Activated naive CD8-positive, alpha-beta T cell treated with anti-CD3 and anti-CD28 coated beads, Interleukin-2, amount 10 ng/mL, durations not matched to agents 7 days and 5 days (primary cell): Measurements from ENCODE around the gene ADRA1B. TPM values are rescaled to one million over a fixed set of nuclear protein-coding genes. Genes with fewer than 3 reads are reported as not detected.

Experiments
- ATAC-seq: fragments of 150-1000 bp; cut with Tn5 transposase; one replicate; pipeline ENCODE4 v1.10.0; 2021; ENCODE audit warnings: low read depth, moderate library complexity
- POLR2A ChIA-PET: fragments of 350-600 bp; sonication (Branson Sonifier 250); formaldehyde crosslinking; loops from one replicate; lab custom pipeline; 2021; ENCODE audit warnings: antibody characterized with exemption; lab: Charles Lee
- DNase-seq: peaks from one replicate; pipeline ENCODE4 v3.0.0; 2021
- H3K27ac Mint-ChIP-seq: one replicate; pipeline ENCODE4 v1.8.0; 2022; ENCODE audit warnings: mild to moderate bottlenecking, mixed read lengths
- H3K27me3 Mint-ChIP-seq: one replicate; pipeline ENCODE4 v1.8.0; 2022; ENCODE audit warnings: mild to moderate bottlenecking, moderate library complexity, mixed read lengths
- H3K36me3 Mint-ChIP-seq: one replicate; pipeline ENCODE4 v1.8.0; 2021; ENCODE audit warnings: mild to moderate bottlenecking, mixed read lengths
- H3K4me1 Mint-ChIP-seq: one replicate; pipeline ENCODE4 v1.8.0; 2021; ENCODE audit warnings: mixed read lengths
- H3K4me3 Mint-ChIP-seq: one replicate; pipeline ENCODE4 v1.8.0; 2022; ENCODE audit warnings: mild to moderate bottlenecking, moderate library complexity, mixed read lengths
- H3K9me3 Mint-ChIP-seq: one replicate; pipeline ENCODE4 v1.8.0; 2021; ENCODE audit warnings: mixed read lengths
- total RNA-seq, 2 experiments: library from RNA; stranded (reverse); gene quantifications; one replicate each; pipeline ENCODE4 v1.2.3, GENCODE V29; 2021

ADRA1B gene
- not detected for total RNA-seq

DNA sequence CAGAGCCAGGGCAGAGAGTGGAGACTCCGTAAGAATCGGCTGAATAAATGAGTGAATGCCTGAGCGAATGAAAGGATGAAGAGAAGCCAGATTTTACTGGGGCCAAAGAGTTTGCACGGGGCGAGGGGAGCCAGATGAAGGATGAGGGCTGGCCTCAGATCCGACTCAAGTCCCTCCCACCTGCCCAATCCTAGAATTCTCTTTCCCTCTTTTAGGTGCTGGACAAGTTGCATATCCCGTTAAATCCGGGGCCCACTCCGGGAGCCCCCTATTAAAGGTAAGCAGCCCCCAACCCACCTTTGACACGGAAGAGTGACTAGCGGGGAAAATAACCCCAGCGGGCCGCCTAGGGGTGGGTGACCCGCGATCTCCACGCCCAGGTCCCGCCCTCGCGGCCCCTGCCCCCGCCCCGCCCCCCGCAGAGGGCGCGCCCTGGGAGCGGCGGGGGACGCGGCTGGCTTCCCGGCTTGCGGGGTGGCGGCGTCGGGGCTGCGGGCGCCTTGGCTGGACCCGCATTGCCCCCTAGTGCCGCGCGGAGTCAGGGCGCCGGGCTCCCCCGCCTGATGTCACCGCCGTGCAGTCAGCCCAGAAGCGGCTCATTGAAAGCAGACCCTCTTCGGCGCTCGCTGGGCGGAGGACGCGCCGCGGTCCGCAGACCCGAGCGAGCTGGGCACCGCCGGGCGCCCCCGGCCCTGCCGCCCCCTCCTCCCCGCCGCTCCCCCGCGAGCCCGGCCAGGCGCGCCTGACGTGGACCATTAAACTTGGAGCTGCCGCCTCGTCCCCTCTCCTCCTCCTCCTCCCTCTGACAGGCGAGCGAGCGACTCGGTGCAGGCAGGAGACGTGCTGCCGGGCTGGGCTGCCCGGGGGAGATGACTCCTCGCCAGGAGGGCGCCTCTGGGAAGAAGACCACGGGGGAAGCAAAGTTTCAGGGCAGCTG is at the start of gene ADRA1B:
Gene ADRA1B, plus strand, starts transcription at position 579 of the 937 bp plus-strand sequence. CDS start 424 bp downstream, outside the sequence.
- Mint-ChIP-seq H3K27ac (no peak within 1 kb of the TSS), H3K9me3 (no peaks in the 10 kb centered on the region), H3K4me3 (peak within 1 kb of the TSS; percentile 29), H3K36me3 (no peaks in the 10 kb centered on the region), H3K27me3 (peaks cover 44% of the 10 kb centered on the region), H3K4me1 (peaks cover 4% of the 10 kb centered on the region)
- DNase-seq (peak; percentile 69), ATAC-seq (peak; percentile 87)
- POLR2A ChIA-PET, result no interaction called here

DNA sequence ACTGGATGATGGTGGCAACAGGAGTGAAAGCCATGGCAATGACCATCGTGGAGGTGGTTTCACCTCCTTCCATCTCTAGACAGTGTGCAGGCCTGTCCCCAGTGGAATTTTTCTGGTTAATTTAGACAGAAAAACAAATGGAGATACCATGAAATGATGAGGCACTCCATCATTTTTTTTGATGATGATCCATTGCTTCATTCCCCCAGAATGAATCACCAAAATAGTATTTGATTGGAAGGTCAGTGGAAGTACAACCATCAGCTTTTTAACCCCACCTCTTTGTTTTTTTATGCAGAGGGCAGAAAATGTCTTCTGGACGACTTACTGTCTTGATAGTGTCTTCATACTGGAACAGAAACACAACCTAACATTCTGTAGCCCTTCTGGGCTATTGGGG is 42.6 kb upstream of the ADRA1B start:
- DNase-seq, result no peak
- no peaks in the 10 kb centered on the region for H3K36me3 Mint-ChIP-seq
- no peak overlapping the region for H3K4me3 Mint-ChIP-seq
- no peaks in the 10 kb centered on the region for H3K9me3 Mint-ChIP-seq
- no peak overlapping the region for H3K27ac Mint-ChIP-seq
- ATAC-seq, result no peak
- H3K27me3 Mint-ChIP-seq, result peaks cover 20% of the 10 kb centered on the region
- no peaks in the 10 kb centered on the region for H3K4me1 Mint-ChIP-seq
- POLR2A ChIA-PET, result no interaction called here

DNA sequence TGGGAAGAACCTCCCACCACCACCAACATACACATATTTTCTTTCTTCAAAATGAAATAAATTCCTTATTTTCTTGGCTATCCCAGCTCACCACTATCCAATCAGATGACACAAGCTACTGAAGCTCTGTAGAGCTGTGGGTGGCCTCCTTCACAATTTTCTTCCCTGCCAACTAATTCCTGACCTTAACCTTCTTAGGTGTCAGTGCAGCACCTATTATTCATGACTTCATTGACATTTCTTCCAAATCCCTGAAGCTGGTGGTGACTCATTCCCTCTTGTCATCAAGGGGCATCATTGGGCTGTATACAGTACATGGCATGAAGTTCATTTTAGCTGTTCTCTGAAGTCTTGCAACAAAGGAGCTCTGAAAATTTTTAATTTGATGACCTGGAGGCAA is 42.0 kb upstream of the ADRA1B start:
- ATAC-seq, result no peak
- H3K27me3 Mint-ChIP-seq, result peaks cover 16% of the 10 kb centered on the region

DNA sequence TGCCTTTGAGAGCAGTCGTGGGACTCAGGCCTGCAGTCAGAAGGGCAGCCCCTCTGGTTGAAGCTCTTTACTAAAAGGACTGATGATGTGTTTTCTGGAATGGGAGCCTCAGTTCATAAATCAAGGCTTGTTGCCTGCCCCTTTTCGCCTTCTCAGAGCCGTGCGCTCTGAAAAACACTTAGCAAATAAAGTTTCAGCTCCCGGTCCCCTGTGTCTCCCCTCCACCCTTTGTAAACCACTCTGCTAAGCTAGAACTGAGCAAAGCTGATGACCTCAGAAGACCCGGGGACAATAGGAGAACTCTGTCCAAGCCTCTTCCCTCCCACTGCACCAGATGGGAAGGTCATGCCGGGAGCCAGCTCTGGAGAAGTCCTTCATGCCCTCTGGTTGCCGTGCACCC is 39.3 kb upstream of the ADRA1B start:
- no peak for ATAC-seq
- Mint-ChIP-seq H3K27ac (no peak overlapping the region), H3K27me3 (peaks cover 18% of the 10 kb centered on the region), H3K36me3 (no peaks in the 10 kb centered on the region), H3K9me3 (no peaks in the 10 kb centered on the region), H3K4me3 (no peak overlapping the region), H3K4me1 (no peaks in the 10 kb centered on the region)
- POLR2A ChIA-PET, result no interaction called here
- no peak for DNase-seq

More for the DNA sequence above, 42.0 kb upstream of the ADRA1B start:
- no peak for DNase-seq
- POLR2A ChIA-PET, result no interaction called here
- no peak overlapping the region for H3K27ac Mint-ChIP-seq
- H3K4me1 Mint-ChIP-seq, result no peaks in the 10 kb centered on the region
- no peak overlapping the region for H3K4me3 Mint-ChIP-seq
- H3K36me3 Mint-ChIP-seq, result no peaks in the 10 kb centered on the region
- H3K9me3 Mint-ChIP-seq, result no peaks in the 10 kb centered on the region

DNA sequence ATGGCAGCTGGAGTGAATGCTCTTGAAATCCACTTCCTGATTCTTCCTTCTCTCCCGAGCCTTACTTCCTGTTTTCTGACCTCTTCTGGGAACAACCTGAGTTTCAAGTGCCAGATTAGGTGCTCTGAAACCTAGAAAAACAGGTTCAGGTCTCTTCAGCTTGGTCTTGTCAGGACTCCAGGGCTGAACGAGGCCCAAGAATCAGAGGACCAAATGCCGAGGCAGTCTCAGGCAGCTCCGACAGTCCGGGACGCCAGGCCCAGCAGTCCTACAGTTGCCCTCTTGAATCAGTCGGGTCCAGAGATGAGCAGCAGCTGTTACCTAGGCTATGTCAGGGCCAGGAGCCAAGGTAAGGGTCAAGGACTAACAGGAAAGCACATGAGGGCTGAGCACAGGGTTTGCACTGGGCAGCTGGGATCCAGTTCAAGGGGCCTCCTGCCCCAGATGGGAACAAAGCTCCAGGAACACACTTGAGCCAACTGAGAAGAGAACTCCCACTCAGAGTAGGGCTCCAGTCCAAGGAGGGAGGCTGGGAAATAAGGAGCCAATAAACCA is 38.3 kb upstream of the ADRA1B start:
- Mint-ChIP-seq H3K4me3 (no peak overlapping the region), H3K4me1 (no peaks in the 10 kb centered on the region), H3K36me3 (no peaks in the 10 kb centered on the region), H3K27ac (no peak overlapping the region), H3K9me3 (no peaks in the 10 kb centered on the region), H3K27me3 (peaks cover 20% of the 10 kb centered on the region)
- POLR2A ChIA-PET, result no interaction called here
- DNase-seq (no peak), ATAC-seq (no peak)

DNA sequence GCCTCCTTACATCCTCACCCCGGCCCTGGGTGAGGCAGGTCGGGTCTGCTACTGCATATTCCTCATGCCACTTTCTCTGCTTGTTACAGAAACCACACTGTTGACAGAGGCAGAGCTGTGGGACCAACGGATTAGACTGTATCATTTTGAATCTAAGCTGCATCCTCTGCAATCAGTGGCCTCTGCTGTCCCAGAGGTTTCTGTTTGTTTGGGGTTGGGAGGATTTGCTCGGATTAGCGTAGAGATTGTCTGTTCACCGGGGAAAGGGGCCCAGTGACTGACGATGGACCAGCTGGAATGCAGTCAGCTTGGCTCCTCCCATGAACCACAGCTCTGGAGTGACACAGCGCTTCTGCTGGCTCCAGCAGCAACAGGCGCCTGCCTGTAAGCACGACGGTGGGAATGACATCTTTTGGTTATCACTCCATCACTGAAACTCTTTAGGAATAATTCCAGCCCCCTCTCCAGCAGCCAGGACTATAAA is 37.3 kb upstream of the ADRA1B start:
- H3K9me3 Mint-ChIP-seq, result no peaks in the 10 kb centered on the region
- H3K4me3 Mint-ChIP-seq, result no peak overlapping the region
- no peak overlapping the region for H3K27ac Mint-ChIP-seq
- H3K27me3 Mint-ChIP-seq, result peaks cover 20% of the 10 kb centered on the region
- ATAC-seq (no peak), DNase-seq (no peak)
- H3K4me1 Mint-ChIP-seq, result no peaks in the 10 kb centered on the region
- no peaks in the 10 kb centered on the region for H3K36me3 Mint-ChIP-seq
- POLR2A ChIA-PET, result no interaction called here

DNA sequence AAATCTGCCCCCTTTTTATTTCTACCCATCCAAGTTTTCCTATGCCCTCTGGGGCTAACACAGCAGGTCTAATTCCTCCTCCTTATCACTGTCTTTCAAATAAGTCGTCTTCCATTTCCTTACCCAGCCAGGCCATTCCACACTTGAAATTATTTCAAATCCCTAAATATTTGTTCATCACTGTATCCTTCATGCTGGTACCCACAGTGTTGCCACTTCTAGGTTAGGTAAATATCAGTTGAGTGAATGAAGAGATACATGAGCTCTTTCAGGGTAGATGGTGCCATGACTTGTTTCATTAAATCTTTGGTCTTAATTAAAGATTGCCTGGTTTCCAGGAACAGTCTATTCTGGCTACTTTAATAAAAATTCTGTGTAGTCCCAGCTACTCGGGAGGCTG is 35.6 kb upstream of the ADRA1B start:
- no peaks in the 10 kb centered on the region for H3K9me3 Mint-ChIP-seq
- no peaks in the 10 kb centered on the region for H3K36me3 Mint-ChIP-seq
- H3K4me1 Mint-ChIP-seq, result no peaks in the 10 kb centered on the region
- H3K27ac Mint-ChIP-seq, result no peak overlapping the region
- DNase-seq, result no peak
- no peak for ATAC-seq
- no peak overlapping the region for H3K4me3 Mint-ChIP-seq
- POLR2A ChIA-PET, result no interaction called here
- peaks cover 18% of the 10 kb centered on the region for H3K27me3 Mint-ChIP-seq

DNA sequence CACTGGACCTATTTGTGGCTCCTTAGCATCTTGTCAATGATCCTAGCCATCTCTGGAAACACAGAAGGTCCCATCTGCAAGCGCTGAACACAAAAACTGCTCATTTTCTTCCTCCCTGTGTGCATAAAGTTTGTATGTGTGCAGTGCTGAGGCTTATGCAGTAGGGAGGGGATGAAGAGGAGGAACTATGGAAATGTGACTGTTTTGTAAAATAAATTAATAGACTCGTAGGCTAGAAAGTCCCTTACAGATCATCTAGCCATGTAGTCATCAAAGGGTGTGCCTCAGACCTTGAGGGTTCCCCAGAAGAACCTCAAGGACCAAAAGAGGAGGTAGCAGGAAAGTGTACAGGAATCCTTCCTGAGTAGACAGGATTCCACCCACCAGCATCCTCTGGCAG is 34.3 kb upstream of the ADRA1B start:
- no peak for ATAC-seq

DNA sequence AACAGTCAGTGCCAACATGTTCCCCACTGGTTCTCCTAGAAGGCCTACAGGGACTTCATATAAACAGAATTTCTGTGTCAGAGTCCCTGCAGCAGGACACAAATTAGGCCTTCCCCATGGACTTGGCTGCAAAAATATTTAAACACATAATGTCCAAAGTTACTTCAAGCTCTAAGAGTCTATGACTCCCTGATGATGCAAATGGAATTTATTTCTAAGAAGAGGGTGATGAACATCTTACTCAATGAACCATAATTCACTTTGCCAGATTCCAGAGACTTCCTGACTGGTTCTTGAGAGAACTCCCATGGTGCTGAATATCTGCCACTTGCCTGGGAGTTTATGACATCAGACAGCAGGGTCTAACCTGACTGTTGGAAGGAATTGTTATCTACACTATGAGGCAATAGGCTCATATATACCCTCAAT is 32.7 kb upstream of the ADRA1B start:
- H3K36me3 Mint-ChIP-seq, result no peaks in the 10 kb centered on the region
- H3K9me3 Mint-ChIP-seq, result no peaks in the 10 kb centered on the region
- no peaks in the 10 kb centered on the region for H3K4me1 Mint-ChIP-seq
- H3K27ac Mint-ChIP-seq, result no peak overlapping the region
- POLR2A ChIA-PET, result no interaction called here
- no peak for ATAC-seq
- no peak for DNase-seq
- H3K4me3 Mint-ChIP-seq, result no peak overlapping the region
- peaks cover 15% of the 10 kb centered on the region for H3K27me3 Mint-ChIP-seq

More for the DNA sequence above, 34.3 kb upstream of the ADRA1B start:
- no peaks in the 10 kb centered on the region for H3K9me3 Mint-ChIP-seq
- POLR2A ChIA-PET, result no interaction called here
- no peak overlapping the region for H3K4me3 Mint-ChIP-seq
- H3K27me3 Mint-ChIP-seq, result peaks cover 18% of the 10 kb centered on the region
- H3K27ac Mint-ChIP-seq, result no peak overlapping the region
- H3K4me1 Mint-ChIP-seq, result no peaks in the 10 kb centered on the region
- no peaks in the 10 kb centered on the region for H3K36me3 Mint-ChIP-seq
- DNase-seq, result no peak

DNA sequence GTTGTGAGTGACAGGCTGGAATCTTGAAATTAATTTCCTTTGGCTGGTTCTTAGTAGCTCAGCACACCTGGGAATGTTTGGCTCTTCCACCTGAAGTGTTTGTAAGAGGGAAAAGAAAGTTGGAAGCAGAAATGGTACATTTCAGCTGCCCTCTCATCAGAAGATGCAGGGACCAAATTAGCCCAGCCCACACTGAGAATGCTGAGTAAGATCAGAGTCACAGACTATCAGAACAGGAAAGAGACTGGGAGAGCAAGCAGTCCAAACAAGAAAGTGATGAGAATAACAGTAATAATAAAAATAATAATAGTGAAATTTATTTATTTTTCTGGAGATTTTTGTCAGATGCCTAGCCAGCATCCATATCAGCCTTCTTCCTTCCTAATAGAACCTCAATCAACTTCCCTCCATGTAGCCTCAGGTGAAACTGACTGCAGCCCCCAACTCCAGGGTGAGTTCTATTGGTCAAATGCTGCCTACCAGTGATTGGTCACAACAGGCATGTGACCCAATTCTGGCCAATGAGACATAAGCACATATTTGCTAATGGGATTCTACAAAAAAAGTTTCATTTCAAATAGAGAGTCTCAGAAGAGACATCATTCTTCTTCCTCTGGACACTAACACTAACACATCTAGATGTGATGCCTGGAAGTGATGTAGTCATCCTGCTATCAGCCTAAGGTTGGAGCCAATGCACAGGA is 31.2 kb upstream of the ADRA1B start:
- no peaks in the 10 kb centered on the region for H3K9me3 Mint-ChIP-seq
- no peak for DNase-seq

DNA sequence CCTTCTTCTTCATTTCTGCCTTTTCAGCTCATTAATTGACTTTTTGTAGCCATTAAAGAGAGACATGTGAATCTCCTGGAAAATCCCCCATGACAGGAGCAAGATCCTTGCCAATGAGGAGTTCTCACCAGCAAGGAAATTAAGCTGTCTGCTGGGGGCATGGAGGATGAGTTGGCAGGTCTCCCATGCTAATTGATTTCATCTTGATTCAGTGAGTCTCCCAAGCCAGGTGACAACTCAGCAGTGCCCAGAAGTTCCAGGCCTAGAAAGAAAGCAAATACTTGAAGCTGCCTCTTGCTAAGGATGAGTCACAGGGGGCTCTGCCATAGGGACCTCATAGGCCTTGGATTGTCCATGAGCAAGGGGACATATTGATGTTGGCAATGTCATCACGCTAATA is 30.0 kb upstream of the ADRA1B start:
- H3K4me3 Mint-ChIP-seq, result no peak overlapping the region
- no peaks in the 10 kb centered on the region for H3K36me3 Mint-ChIP-seq
- DNase-seq (no peak), ATAC-seq (no peak)
- POLR2A ChIA-PET, result no interaction called here
- no peaks in the 10 kb centered on the region for H3K9me3 Mint-ChIP-seq
- H3K4me1 Mint-ChIP-seq, result no peaks in the 10 kb centered on the region
- peaks cover 11% of the 10 kb centered on the region for H3K27me3 Mint-ChIP-seq
- no peak overlapping the region for H3K27ac Mint-ChIP-seq

More for the DNA sequence above, 31.2 kb upstream of the ADRA1B start:
- H3K27ac Mint-ChIP-seq, result no peak overlapping the region
- H3K36me3 Mint-ChIP-seq, result no peaks in the 10 kb centered on the region
- no peak overlapping the region for H3K4me3 Mint-ChIP-seq
- peaks cover 15% of the 10 kb centered on the region for H3K27me3 Mint-ChIP-seq
- POLR2A ChIA-PET, result no interaction called here
- no peaks in the 10 kb centered on the region for H3K4me1 Mint-ChIP-seq
- ATAC-seq, result no peak

DNA sequence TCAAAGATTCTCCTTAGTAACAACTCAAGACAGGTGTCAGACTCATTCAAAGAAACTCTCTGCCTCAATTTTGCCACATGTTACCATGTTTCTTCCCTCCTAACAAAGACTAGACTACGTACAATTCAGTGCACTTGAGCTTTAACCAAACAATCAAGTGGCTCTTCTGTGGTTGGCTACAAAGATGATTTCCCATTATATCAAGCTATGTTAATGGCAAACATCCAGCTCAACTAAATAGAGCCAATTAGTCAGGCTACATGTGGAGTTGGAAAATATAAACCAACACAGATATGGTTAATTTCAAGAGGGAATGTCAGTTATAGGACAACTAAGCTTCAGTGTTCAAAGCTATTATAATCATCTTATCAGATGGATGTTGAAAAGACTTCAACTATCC is 29.2 kb upstream of the ADRA1B start:
- no peak for ATAC-seq
- POLR2A ChIA-PET, result no interaction called here

DNA sequence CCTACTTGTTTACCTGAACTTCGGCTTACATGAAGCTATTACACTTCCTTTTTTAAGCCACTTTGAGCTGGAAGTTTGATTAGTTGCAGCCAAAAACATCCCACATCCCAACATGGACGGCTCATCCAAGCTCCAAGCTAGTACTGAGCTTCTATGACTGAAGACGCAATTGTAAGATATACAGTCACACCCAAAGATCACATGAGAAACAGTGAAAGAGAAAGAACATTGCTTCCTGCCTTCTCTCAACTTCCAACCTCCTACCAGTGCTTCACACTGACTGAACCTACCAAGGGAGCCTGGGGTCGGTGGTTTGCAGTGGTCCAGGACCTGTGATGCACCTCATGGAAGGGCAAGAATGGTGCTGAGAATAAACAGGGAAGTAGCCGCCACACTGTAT is 27.4 kb upstream of the ADRA1B start:
- H3K9me3 Mint-ChIP-seq, result no peaks in the 10 kb centered on the region
- no peak overlapping the region for H3K27ac Mint-ChIP-seq
- ATAC-seq (no peak), DNase-seq (no peak)
- H3K27me3 Mint-ChIP-seq, result peaks cover 3% of the 10 kb centered on the region
- no peaks in the 10 kb centered on the region for H3K36me3 Mint-ChIP-seq
- H3K4me3 Mint-ChIP-seq, result no peak overlapping the region
- H3K4me1 Mint-ChIP-seq, result no peaks in the 10 kb centered on the region
- POLR2A ChIA-PET, result no interaction called here

More for the DNA sequence above, 29.2 kb upstream of the ADRA1B start:
- Mint-ChIP-seq H3K27me3 (peaks cover 5% of the 10 kb centered on the region), H3K27ac (no peak overlapping the region), H3K4me1 (no peaks in the 10 kb centered on the region), H3K9me3 (no peaks in the 10 kb centered on the region), H3K4me3 (no peak overlapping the region), H3K36me3 (no peaks in the 10 kb centered on the region)
- DNase-seq, result no peak
